NCI-H1092 (cell line): Measurements from ENCODE around the gene POLA2.

ENCODE experiments used
- DNase-seq: peaks from one replicate; lab custom pipeline; 2025; lab: John Stamatoyannopoulos, UW

Gene POLA2

GRCh38 chr11:65334696-65335295 lies 73.0 kb downstream of the POLA2 start:
- DNase-seq = no peak

- no peak for DNase-seq
Measured at GRCh38 chr11:65338676-65339075, 76.9 kb downstream of the POLA2 start.

- no peak for DNase-seq
Measured at GRCh38 chr11:65340226-65340625, 78.5 kb downstream of the POLA2 start.

- DNase-seq = no peak
Measured at GRCh38 chr11:65341856-65342255, 80.1 kb downstream of the POLA2 start.
